GM18873 (cell line): ENCODE measurements around the gene FBN1.
A peak's percentile ranks its signal among the peaks of the same experiment; 100 is the strongest.

Source experiments
- ATAC-seq: cut with Tn5 transposase; IDR thresholded peaks from one replicate; pipeline ENCODE4 v1.9.1; 2021; ENCODE audit warnings: mild to moderate bottlenecking, moderate library complexity, moderate number of reproducible peaks; ENCODE audit not compliant: unreplicated experiment, low FRiP score

The FBN1 gene

GRCh38 chr15:48645558-48646330 lies at the start of gene FBN1:
TSS of gene FBN1 (minus strand) at chr15:48645709. CDS start at chr15:48644769, 940 bp downstream.
- ATAC-seq, result peak; percentile 65

GRCh38 chr15:48693484-48693883 lies 48.0 kb upstream of the FBN1 start:
- ATAC-seq, result no peak

GRCh38 chr15:48688493-48688892 lies 43.0 kb upstream of the FBN1 start:
- ATAC-seq, result no peak

GRCh38 chr15:48683991-48684765 lies 38.7 kb upstream of the FBN1 start:
- no peak for ATAC-seq

- no peak for ATAC-seq
Measured at GRCh38 chr15:48682942-48683651, 37.6 kb upstream of the FBN1 start.

- no peak for ATAC-seq
Measured at GRCh38 chr15:48681353-48681752, 35.8 kb upstream of the FBN1 start.

- ATAC-seq, result no peak
Measured at GRCh38 chr15:48680841-48681240, 35.3 kb upstream of the FBN1 start.

GRCh38 chr15:48679952-48680351 lies 34.4 kb upstream of the FBN1 start:
- no peak for ATAC-seq

GRCh38 chr15:48678851-48679250 lies 33.3 kb upstream of the FBN1 start:
- no peak for ATAC-seq

GRCh38 chr15:48677821-48678220 lies 32.3 kb upstream of the FBN1 start:
- no peak for ATAC-seq

GRCh38 chr15:48675436-48675835 lies 29.9 kb upstream of the FBN1 start:
- ATAC-seq, result no peak

- no peak for ATAC-seq
Measured at GRCh38 chr15:48674876-48675275, 29.4 kb upstream of the FBN1 start.

- ATAC-seq, result no peak
Measured at GRCh38 chr15:48672206-48672605, 26.7 kb upstream of the FBN1 start.

- ATAC-seq, result no peak
Measured at GRCh38 chr15:48671103-48672022, 25.9 kb upstream of the FBN1 start.

- ATAC-seq, result no peak
Measured at GRCh38 chr15:48667701-48668100, 22.2 kb upstream of the FBN1 start.

GRCh38 chr15:48664436-48664835 lies 18.9 kb upstream of the FBN1 start:
- ATAC-seq, result no peak

GRCh38 chr15:48657950-48658591 lies 12.6 kb upstream of the FBN1 start:
- ATAC-seq, result no peak

- no peak for ATAC-seq
Measured at GRCh38 chr15:48654801-48655200, 9.3 kb upstream of the FBN1 start.

- ATAC-seq, result no peak
Measured at GRCh38 chr15:48653913-48654670, 8.6 kb upstream of the FBN1 start.
